Lung (tissue), 12 donors: ENCODE results near the gene IPO4. TPM values are rescaled to one million over a fixed set of nuclear protein-coding genes. Genes with fewer than 3 reads are reported as not detected.
A peak's percentile ranks its signal among the peaks of the same experiment; 100 is the strongest.

Experiments used
- ATAC-seq: fragments of 200-7000 bp; cut with Tn5 transposase; one replicate; pipeline ENCODE4 v1.9.1; 2020; ENCODE audit warnings: moderate number of reproducible peaks; ENCODE audit not compliant: insufficient read depth, low FRiP score
- DNase-seq, 3 donors: peaks; one replicate each; pipeline ENCODE4 v3.0.0-alpha.2; 2013 to 2017
- H3K27ac ChIP-seq, 2 donors: one replicate each; pipeline ENCODE4 v1.5.1; 2013; ENCODE audit warnings: mild to moderate bottlenecking in 2 of 2, moderate library complexity in 2 of 2, control low read depth in 1 of 2, inconsistent platforms in 1 of 2, low read depth in 1 of 2, low read length in 1 of 2
- H3K27me3 ChIP-seq, 3 donors: one replicate each; pipeline ENCODE4 v1.5.1; 2013; ENCODE audit warnings: low read length in 2 of 3; ENCODE audit not compliant: control insufficient read depth in 3 of 3, insufficient read depth in 3 of 3
- H3K36me3 ChIP-seq, 4 donors: one replicate each; pipeline ENCODE4 v1.5.1; 2013; ENCODE audit warnings: low read length in 4 of 4, mild to moderate bottlenecking in 1 of 4, moderate library complexity in 1 of 4; ENCODE audit not compliant: control insufficient read depth in 4 of 4, insufficient read depth in 4 of 4
- H3K4me1 ChIP-seq, 5 donors: one replicate each; pipeline ENCODE4 v1.5.1; 2013; ENCODE audit warnings: low read length in 5 of 5, mild to moderate bottlenecking in 2 of 5, moderate library complexity in 1 of 5; ENCODE audit not compliant: control insufficient read depth in 5 of 5, insufficient read depth in 5 of 5
- H3K4me3 ChIP-seq: one replicate; pipeline ENCODE4 v1.5.1; 2013; ENCODE audit warnings: mild to moderate bottlenecking, control low read depth, moderate library complexity
- H3K9ac ChIP-seq, 2 donors: one replicate each; pipeline ENCODE4 v1.5.1; 2013; ENCODE audit warnings: low read length in 2 of 2, control low read depth in 1 of 2; ENCODE audit not compliant: insufficient read depth in 1 of 2
- H3K9me3 ChIP-seq, 4 donors: one replicate each; pipeline ENCODE4 v1.5.1; 2013; ENCODE audit warnings: low read length in 3 of 4, mild to moderate bottlenecking in 1 of 4, moderate library complexity in 1 of 4; ENCODE audit not compliant: control insufficient read depth in 4 of 4, insufficient read depth in 3 of 4
- WGBS, 2 donors: extraction: QIAGEN DNeasy Blood & Tissue Kit; methylation state at CpG; one replicate each; pipeline ENCODE4 v1.1.7; 2013; 5-methylcytosine and 5-hydroxymethylcytosine counted together
- polyA plus RNA-seq, 2 donors: library from polyadenylated mRNA; stranded (reverse); fragments of 200-250 nt; gene quantifications; one replicate each; pipeline ENCODE4 v1.2.1, GENCODE V29; 2013
- total RNA-seq, 2 donors: library from RNA; depleted of rRNA in 1 of 2; stranded (reverse); fragments of >200 nt in 1 of 2; gene quantifications; one replicate each; pipeline ENCODE4 v1.2.1, GENCODE V29; 2014 to 2021
- TF ChIP-seq, protein P1 (sequence below): IDR thresholded peaks from 2 replicates; pipeline ENCODE4 v1.5.1; 2012; ENCODE audit warnings: mild to moderate bottlenecking; ENCODE audit errors: control extremely low read depth, extremely low read depth
- donor health status: control.
- donor health status: control.
- donor health status: Bipolar disorder and iron deficiency.
- donor health status: healthy.
- donor health status: DM: yes; HTN: yes; CAD: no.

Gene IPO4
- total and polyA plus RNA-seq, 4 donors: 13.0 to 78.9 (median 28.4) TPM

DNA sequence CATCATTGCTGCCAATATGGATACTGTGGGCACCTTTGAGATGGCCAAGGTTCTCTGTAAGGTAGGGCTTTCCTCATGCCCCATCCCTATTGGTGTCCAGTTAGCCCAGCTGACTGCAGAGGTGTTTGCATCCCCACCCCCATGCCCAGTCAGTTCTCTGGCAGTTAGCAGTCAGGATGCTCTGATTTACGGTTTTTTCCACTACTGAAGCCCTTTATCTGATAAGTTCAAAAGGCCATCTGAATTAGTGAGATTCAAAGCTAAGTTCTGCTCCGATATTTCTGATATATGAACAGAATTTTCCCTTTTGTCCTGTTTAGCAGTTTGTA is 44.9 kb upstream of the IPO4 start:
- H3K27ac ChIP-seq: peak overlapping the region; percentile 75 to 96

DNA sequence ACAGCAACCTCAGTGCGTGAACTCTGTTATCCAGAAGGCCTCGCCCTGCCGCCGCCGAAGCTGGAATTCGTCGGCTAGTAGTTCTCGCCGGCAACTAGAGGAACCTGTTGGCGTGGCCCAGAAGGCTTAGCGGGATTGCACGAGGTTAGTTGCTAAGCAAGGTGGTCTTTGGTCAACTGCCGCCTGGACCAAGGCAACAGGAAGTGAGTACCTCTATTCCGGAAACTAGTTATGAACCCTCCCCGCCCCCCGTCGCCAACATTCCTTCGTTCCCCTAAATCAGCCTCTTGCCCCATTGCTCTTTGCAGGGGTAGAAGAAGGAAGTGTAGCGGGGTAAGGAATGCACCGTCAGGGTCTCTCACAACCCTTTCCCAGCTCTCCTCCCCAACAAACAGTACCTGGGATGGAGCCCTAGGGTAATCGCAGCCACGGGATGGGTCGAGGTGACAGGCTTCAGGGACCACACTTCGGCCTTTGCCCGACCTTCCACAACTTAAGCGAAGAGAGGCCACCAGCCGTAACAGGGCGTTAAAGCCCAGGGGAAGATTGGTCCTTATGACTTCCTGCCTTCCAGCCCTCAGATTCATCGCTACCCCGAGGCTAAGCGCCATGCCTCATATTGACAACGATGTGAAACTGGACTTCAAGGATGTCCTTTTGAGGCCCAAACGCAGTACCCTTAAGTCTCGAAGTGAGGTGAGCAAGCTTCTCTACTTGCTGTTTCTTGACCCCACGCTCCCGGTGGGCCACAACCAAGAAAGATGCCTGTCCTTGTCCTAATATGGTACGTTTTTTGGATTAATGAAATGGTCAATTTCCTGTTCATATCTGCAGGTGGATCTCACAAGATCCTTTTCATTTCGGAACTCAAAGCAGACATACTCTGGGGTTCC is 44.3 kb upstream of the IPO4 start, which contains the start of gene GMPR2:
TSS of gene GMPR2 (plus strand) at position 285 of the 893 bp plus-strand sequence. CDS start at position 610, 325 bp downstream.
- Histone ChIP-seq H3K36me3 (peaks cover 9 to 27% (median 18%) of the 10 kb centered on the region in 4 donors), H3K9me3 (no peaks in the 10 kb centered on the region), H3K27me3 (no peaks in the 10 kb centered on the region), H3K4me1 (peaks cover 10 to 21% (median 16%) of the 10 kb centered on the region in 5 donors), H3K27ac (peak within 1 kb of the TSS; percentile 75 to 96), H3K4me3 (peak within 1 kb of the TSS; percentile 84), H3K9ac (peak within 1 kb of the TSS; percentile 69 to 84)
- peak; percentile 72 for ATAC-seq
- WGBS, 2 donors: 3% methylated on average over 38 of the region's 38 CpGs
- DNase-seq: no peak
- TF ChIP-seq, protein P1, sequence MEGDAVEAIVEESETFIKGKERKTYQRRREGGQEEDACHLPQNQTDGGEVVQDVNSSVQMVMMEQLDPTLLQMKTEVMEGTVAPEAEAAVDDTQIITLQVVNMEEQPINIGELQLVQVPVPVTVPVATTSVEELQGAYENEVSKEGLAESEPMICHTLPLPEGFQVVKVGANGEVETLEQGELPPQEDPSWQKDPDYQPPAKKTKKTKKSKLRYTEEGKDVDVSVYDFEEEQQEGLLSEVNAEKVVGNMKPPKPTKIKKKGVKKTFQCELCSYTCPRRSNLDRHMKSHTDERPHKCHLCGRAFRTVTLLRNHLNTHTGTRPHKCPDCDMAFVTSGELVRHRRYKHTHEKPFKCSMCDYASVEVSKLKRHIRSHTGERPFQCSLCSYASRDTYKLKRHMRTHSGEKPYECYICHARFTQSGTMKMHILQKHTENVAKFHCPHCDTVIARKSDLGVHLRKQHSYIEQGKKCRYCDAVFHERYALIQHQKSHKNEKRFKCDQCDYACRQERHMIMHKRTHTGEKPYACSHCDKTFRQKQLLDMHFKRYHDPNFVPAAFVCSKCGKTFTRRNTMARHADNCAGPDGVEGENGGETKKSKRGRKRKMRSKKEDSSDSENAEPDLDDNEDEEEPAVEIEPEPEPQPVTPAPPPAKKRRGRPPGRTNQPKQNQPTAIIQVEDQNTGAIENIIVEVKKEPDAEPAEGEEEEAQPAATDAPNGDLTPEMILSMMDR: no peak

More for the DNA sequence above, 44.9 kb upstream of the IPO4 start:
- Histone ChIP-seq H3K4me1 (peaks cover 10 to 21% (median 16%) of the 10 kb centered on the region in 5 donors), H3K9ac (peak overlapping the region; percentile 26 to 31), H3K27me3 (no peaks in the 10 kb centered on the region), H3K36me3 (peaks cover 9 to 27% (median 23%) of the 10 kb centered on the region in 4 donors), H3K9me3 (no peaks in the 10 kb centered on the region), H3K4me3 (no peak overlapping the region)
- ATAC-seq (no peak), DNase-seq (no peak)
- WGBS, 2 donors: 76 to 85% methylated on average over 2 of the region's 2 CpGs
- TF ChIP-seq, protein P1: no peak

DNA sequence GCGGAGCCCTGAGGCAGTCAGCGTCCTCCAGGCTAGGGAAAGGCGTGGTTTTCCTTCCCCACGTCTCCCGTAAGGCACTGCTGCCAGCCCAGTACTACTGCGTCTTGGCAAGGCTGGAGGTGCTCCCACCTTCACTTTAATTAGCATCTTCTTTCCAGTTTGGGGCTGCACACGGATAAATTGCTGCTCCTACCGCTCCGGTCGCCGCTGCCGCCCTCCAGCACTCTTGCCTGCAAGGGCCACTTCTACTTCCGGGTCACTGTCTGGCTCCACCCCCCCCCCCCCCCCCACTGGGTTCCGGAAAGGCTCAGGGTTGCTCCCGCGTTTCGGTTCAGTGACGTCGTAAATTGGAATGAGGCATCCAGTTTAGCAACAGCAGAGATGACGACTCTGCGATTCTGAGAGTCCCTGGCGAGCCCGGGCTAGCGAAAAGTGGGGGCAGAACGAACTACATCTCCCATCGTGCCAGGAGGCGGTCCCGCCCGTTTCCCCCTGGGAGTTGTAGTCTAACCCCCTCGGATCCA is 43.6 kb upstream of the IPO4 start, which contains the start of gene NEDD8:
TSS of gene NEDD8 (minus strand) at position 247 of the 524 bp plus-strand sequence. CDS start at position 147, 100 bp downstream.
- no peaks in the 10 kb centered on the region for H3K9me3 ChIP-seq
- H3K4me3 ChIP-seq: peak within 1 kb of the TSS; percentile 84
- H3K27ac ChIP-seq: peak within 1 kb of the TSS; percentile 75 to 96
- peaks cover 10 to 21% (median 16%) of the 10 kb centered on the region in 5 donors for H3K4me1 ChIP-seq
- peak within 1 kb of the TSS; percentile 69 to 84 for H3K9ac ChIP-seq
- H3K27me3 ChIP-seq: no peaks in the 10 kb centered on the region
- H3K36me3 ChIP-seq: peaks cover 9 to 27% (median 14%) of the 10 kb centered on the region in 4 donors
- TF ChIP-seq, protein P1: no peak
- DNase-seq: peak; percentile 92 to 96 (median 96)
- 0% methylated on average over 30 of the region's 30 CpGs for WGBS, 2 donors
- peak; percentile 86 for ATAC-seq
